ENCODE measurements around the gene PRKN. TPM values are rescaled to one million over a fixed set of nuclear protein-coding genes. Genes with fewer than 3 reads are reported as not detected.

PRKN gene
- total RNA-seq, 4 donors from 2014 or later, result 4.5 to 12.3 (median 9.0) TPM

DNA sequence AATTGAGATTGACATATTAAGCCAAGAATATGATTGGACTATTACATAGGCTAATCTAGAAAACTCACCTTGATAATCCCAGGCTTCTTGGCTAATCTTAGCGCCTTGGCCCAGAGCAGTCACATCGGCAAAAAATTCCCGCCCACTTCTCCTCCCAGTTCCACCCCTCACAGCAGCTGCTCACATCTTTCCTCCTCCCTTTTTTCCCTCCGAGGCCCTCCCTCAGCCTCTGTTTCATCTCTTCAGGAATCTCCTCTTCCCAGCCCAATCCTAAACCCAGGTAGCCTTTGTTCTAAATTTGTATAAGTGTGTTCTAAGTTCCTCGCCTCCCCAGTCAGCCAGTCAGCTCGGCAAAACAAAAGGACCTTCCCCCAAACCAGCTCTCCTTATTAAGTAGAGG, 184.3 kb downstream of the PRKN start:
- in situ Hi-C loops (cut with MboI; ENCODE audit: low pct_ligation_motif_present in 1 of 4, low pct_unique_long_range_greater_than_20kb in 1 of 4, low sequenced_read_pairs in 3 of 4), result no loop called here
- Histone ChIP-seq H3K36me3 (no peaks in the 10 kb centered on the region), H3K4me1 (peaks cover 0 to 8% (median 3%) of the 10 kb centered on the region in 4 donors), H3K4me3 (no peak overlapping the region), H3K27ac (no peak overlapping the region), H3K9me3 (no peaks in the 10 kb centered on the region), H3K27me3 (no peaks in the 10 kb centered on the region)
- no peak for DNase-seq
- WGBS, 2 donors (ENCODE audit: low coverage in 1 of 2), result 71 to 89% methylated on average over 3 to 6 of the region's 6 CpGs
- intact Hi-C loops (cut with DNase I; ENCODE audit: low total_unique reads), result no loop called here
- TF ChIP-seq, protein P1, sequence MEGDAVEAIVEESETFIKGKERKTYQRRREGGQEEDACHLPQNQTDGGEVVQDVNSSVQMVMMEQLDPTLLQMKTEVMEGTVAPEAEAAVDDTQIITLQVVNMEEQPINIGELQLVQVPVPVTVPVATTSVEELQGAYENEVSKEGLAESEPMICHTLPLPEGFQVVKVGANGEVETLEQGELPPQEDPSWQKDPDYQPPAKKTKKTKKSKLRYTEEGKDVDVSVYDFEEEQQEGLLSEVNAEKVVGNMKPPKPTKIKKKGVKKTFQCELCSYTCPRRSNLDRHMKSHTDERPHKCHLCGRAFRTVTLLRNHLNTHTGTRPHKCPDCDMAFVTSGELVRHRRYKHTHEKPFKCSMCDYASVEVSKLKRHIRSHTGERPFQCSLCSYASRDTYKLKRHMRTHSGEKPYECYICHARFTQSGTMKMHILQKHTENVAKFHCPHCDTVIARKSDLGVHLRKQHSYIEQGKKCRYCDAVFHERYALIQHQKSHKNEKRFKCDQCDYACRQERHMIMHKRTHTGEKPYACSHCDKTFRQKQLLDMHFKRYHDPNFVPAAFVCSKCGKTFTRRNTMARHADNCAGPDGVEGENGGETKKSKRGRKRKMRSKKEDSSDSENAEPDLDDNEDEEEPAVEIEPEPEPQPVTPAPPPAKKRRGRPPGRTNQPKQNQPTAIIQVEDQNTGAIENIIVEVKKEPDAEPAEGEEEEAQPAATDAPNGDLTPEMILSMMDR (IDR thresholded peaks at IDR 0.05), result no peak
- TF ChIP-seq POLR2AphosphoS5 (IDR thresholded peaks at IDR 0.05), result no peak

DNA sequence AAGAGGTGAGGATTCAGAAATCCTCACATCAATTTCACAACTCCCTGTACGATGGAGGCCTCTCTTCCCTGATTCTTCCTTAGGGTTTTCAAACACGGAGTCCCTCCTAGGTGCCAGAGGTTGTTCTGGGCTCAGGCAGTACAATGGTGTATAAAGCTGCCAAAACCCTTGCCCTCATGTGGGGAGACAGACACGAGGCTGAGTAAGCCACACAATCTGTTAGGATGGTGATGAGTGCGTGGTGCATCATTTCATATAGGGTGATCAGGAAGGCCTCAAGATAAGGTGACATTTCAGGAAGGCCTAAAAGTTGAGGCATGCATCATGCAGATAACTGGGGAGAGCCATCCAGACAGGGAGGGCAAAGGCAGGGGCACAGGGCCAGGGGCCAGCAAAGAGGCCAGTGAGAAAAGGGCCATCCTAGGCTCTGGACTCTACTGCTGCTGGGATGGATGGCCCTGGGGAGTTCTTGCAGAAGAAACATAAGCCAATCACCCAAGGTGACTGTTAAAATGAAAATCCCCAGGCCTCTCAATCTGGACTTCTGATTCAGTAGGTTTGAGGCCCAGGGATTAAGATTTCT, 186.5 kb downstream of the PRKN start:
- in situ Hi-C loops (cut with MboI; ENCODE audit: low pct_ligation_motif_present in 1 of 4, low pct_unique_long_range_greater_than_20kb in 1 of 4, low sequenced_read_pairs in 3 of 4) (no loop called here), intact Hi-C loops (cut with DNase I; ENCODE audit: low total_unique reads) (no loop called here)
- H3K9me3 ChIP-seq, result no peaks in the 10 kb centered on the region
- no peaks in the 10 kb centered on the region for H3K27me3 ChIP-seq
- H3K4me1 ChIP-seq, result peaks cover 0 to 10% (median 3%) of the 10 kb centered on the region in 4 donors
- H3K4me3 ChIP-seq, result no peak overlapping the region
- TF ChIP-seq, protein P1 (IDR thresholded peaks at IDR 0.05), result no peak
- TF ChIP-seq POLR2AphosphoS5 (IDR thresholded peaks at IDR 0.05) (no peak), POLR2A (IDR thresholded peaks at IDR 0.05) (no peak), EP300 (IDR thresholded peaks at IDR 0.05; ENCODE audit: low read depth) (no peak)
- no peak for DNase-seq
- H3K36me3 ChIP-seq, result no peaks in the 10 kb centered on the region
- WGBS, 2 donors (ENCODE audit: low coverage in 1 of 2), result 87 to 94% methylated on average over 3 to 4 of the region's 4 CpGs
- H3K27ac ChIP-seq, result no peak overlapping the region

DNA sequence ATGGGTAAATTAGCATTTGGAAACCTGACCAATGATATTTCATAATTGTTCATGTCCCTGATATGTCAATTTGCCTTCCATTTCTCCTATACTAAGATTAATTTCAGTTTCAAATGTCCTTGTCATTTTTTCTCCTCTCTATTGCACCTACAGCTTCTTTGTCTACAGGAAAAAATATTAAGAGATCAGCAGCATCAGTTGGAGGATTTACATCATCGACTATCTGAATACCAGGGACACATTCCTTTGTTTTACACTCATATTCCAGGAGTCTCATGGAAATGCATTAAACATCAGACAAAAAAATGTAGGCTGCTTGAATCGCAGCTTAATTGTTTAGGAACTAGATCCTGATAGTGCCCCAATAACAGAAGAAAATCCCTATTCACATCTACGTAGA, 188.2 kb downstream of the PRKN start:
- Histone ChIP-seq H3K4me1 (peaks cover 0 to 11% (median 3%) of the 10 kb centered on the region in 4 donors), H3K4me3 (no peak overlapping the region), H3K27ac (no peak overlapping the region), H3K27me3 (no peaks in the 10 kb centered on the region), H3K36me3 (no peaks in the 10 kb centered on the region), H3K9me3 (no peaks in the 10 kb centered on the region)
- TF ChIP-seq, protein P1 (IDR thresholded peaks at IDR 0.05), result no peak
- TF ChIP-seq POLR2AphosphoS5 (IDR thresholded peaks at IDR 0.05), result no peak
- no peak for TF ChIP-seq POLR2A (IDR thresholded peaks at IDR 0.05)
- TF ChIP-seq EP300 (IDR thresholded peaks at IDR 0.05; ENCODE audit: low read depth), result no peak
- DNase-seq, result no peak
- WGBS, 2 donors (ENCODE audit: low coverage in 1 of 2), result 77 to 86% methylated on average over 3 of the region's 3 CpGs
- intact Hi-C loops (cut with DNase I; ENCODE audit: low total_unique reads) (no loop called here), in situ Hi-C loops (cut with MboI; ENCODE audit: low pct_ligation_motif_present in 1 of 4, low pct_unique_long_range_greater_than_20kb in 1 of 4, low sequenced_read_pairs in 3 of 4) (no loop called here)

DNA sequence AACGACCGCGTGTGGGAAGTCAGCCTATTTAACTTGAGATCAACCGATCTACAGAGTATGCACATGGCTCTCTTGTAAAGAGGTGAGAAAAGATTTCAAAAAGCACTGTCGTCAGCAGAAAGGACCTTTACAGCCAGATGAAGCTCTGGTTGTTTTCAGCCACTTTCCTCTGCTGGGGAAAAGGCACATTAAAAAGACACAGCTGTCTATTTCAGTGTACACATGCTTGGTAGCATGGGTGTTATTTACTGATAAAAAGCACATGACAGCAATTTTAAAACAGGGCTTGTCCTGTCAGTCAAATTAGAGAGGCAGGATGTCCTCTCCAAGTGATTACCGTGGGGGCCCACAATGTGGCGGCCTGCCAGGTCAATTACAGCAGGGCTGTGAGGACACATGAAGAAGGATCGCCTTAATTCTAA, 188.9 kb downstream of the PRKN start:
- intact Hi-C loops (cut with DNase I; ENCODE audit: low total_unique reads), result no loop called here
- Histone ChIP-seq H3K27ac (no peak overlapping the region), H3K4me3 (no peak overlapping the region), H3K36me3 (no peaks in the 10 kb centered on the region), H3K9me3 (no peaks in the 10 kb centered on the region), H3K27me3 (no peaks in the 10 kb centered on the region), H3K4me1 (peaks cover 0 to 16% (median 3%) of the 10 kb centered on the region in 4 donors)
- 30 to 40% methylated on average over 7 to 8 of the region's 8 CpGs for WGBS, 2 donors (ENCODE audit: low coverage in 1 of 2)
- no peak for DNase-seq
- TF ChIP-seq, protein P1 (IDR thresholded peaks at IDR 0.05), result no peak
- TF ChIP-seq EP300 (IDR thresholded peaks at IDR 0.05; ENCODE audit: low read depth) (no peak), POLR2AphosphoS5 (IDR thresholded peaks at IDR 0.05) (no peak), POLR2A (IDR thresholded peaks at IDR 0.05) (no peak)
- in situ Hi-C loops (cut with MboI; ENCODE audit: low pct_ligation_motif_present in 1 of 4, low pct_unique_long_range_greater_than_20kb in 1 of 4, low sequenced_read_pairs in 3 of 4), result no loop called here
